ENCODE data around the gene ADAMTS12. TPM values are rescaled to one million over a fixed set of nuclear protein-coding genes. Genes with fewer than 3 reads are reported as not detected.

The ADAMTS12 gene
- total RNA-seq, 1 experiment from 2014 or later = 6.2 TPM

DNA sequence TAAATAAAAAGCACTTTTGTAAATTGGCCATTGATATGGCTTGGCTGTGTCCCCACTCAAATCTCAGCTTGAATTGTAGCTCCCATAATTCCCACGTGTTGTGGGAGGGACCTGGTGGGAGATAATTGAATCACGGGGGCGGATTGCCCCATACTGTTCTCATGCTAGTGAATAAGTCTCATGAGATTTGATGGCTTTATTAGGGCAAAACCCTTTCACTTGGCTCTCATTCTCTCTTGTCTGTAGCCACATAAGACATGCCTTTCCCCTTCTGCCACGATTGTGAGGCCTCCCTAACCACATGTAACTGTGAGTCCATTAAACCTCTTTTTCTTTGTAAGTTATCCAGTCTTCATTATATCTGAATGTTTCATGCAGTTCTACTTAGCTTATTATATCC lies 297.8 kb downstream of the ADAMTS12 start:
- H3K4me1 Mint-ChIP-seq = no peaks in the 10 kb centered on the region
- no peak overlapping the region for H3K4ac ChIP-seq (ENCODE audit: low read depth, low read length)
- H3K9me3 Mint-ChIP-seq = no peaks in the 10 kb centered on the region
- TF ChIP-seq, protein P1, sequence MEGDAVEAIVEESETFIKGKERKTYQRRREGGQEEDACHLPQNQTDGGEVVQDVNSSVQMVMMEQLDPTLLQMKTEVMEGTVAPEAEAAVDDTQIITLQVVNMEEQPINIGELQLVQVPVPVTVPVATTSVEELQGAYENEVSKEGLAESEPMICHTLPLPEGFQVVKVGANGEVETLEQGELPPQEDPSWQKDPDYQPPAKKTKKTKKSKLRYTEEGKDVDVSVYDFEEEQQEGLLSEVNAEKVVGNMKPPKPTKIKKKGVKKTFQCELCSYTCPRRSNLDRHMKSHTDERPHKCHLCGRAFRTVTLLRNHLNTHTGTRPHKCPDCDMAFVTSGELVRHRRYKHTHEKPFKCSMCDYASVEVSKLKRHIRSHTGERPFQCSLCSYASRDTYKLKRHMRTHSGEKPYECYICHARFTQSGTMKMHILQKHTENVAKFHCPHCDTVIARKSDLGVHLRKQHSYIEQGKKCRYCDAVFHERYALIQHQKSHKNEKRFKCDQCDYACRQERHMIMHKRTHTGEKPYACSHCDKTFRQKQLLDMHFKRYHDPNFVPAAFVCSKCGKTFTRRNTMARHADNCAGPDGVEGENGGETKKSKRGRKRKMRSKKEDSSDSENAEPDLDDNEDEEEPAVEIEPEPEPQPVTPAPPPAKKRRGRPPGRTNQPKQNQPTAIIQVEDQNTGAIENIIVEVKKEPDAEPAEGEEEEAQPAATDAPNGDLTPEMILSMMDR (conservative IDR thresholded peaks at IDR 0.05) = no peak
- no peak overlapping the region for H2BK20ac ChIP-seq (ENCODE audit: low read depth, low read length, poor library complexity, severe bottlenecking)
- H3K27ac Mint-ChIP-seq = no peak overlapping the region
- no peak overlapping the region for H3T11ph ChIP-seq (ENCODE audit: low read length)
- H3K4me1 ChIP-seq (ENCODE audit: insufficient read depth, low read length) = no peaks in the 10 kb centered on the region
- H2BK15ac ChIP-seq (ENCODE audit: low read depth, low read length) = no peak overlapping the region
- H4K5ac ChIP-seq (ENCODE audit: insufficient read length, low read depth, low read length) = no peak overlapping the region
- no peak overlapping the region for H3K9ac ChIP-seq (ENCODE audit: extremely low read depth, insufficient read length, low read length)
- no peaks in the 10 kb centered on the region for H3K23me2 ChIP-seq (ENCODE audit: insufficient read length, low read depth, low read length, poor library complexity, severe bottlenecking)
- no CpG with 5 or more reads among the region's 4 CpGs for WGBS (ENCODE audit: extremely low coverage, insufficient read length, low lambda C conversion rate)
- H3K79me2 ChIP-seq (ENCODE audit: insufficient read depth, low read length) = no peaks in the 10 kb centered on the region
- no peak for DNase-seq
- no peak overlapping the region for H4K8ac ChIP-seq (replicated peaks; ENCODE audit: insufficient read length, low read depth, low read length)
- no peaks in the 10 kb centered on the region for H3K36me3 Mint-ChIP-seq (ENCODE audit: insufficient read depth in 1 of 3, low read depth in 3 of 3)
- no peak overlapping the region for H3K23ac ChIP-seq (ENCODE audit: insufficient read length, low read depth, low read length)
- H2AFZ ChIP-seq (ENCODE audit: low read length) = no peak overlapping the region
- no peak overlapping the region for H2AK5ac ChIP-seq (ENCODE audit: insufficient read length, low read length)
- H2BK120ac ChIP-seq (ENCODE audit: low read depth, low read length, poor library complexity, severe bottlenecking) = no peak overlapping the region
- no peak overlapping the region for H3K56ac ChIP-seq (ENCODE audit: insufficient read length, low read depth, low read length)
- no peak overlapping the region for H3K14ac ChIP-seq (ENCODE audit: insufficient read depth, low read length)
- H3K4me3 Mint-ChIP-seq = no peak overlapping the region
- no peaks in the 10 kb centered on the region for H3K79me1 ChIP-seq (ENCODE audit: insufficient read depth, low read depth, low read length, poor library complexity, severe bottlenecking)
- no peaks in the 10 kb centered on the region for H3K9me3 ChIP-seq (ENCODE audit: control insufficient read depth, low read depth, low read length)
- H2BK12ac ChIP-seq (ENCODE audit: insufficient read length, low read depth, low read length) = no peak overlapping the region
- no peak overlapping the region for H3K4me2 ChIP-seq (ENCODE audit: insufficient read depth, insufficient read length, low read length)
- H3K27me3 Mint-ChIP-seq (ENCODE audit: low read depth) = no peaks in the 10 kb centered on the region
- no peaks in the 10 kb centered on the region for H4K20me1 ChIP-seq (ENCODE audit: control insufficient read depth, insufficient read depth, insufficient read length)
- no peaks in the 10 kb centered on the region for H3K27me3 ChIP-seq (ENCODE audit: insufficient read depth, low read length)
- no peak overlapping the region for H3K18ac ChIP-seq (ENCODE audit: insufficient read length, low read depth, low read length)
- H2BK5ac ChIP-seq (ENCODE audit: insufficient read length, low read length) = no peak overlapping the region
- no peak overlapping the region for H3K27ac ChIP-seq (ENCODE audit: insufficient read length, low read depth, low read length)
- no peak overlapping the region for H4K91ac ChIP-seq (ENCODE audit: insufficient read length, low read depth, low read length)

Data from H9 (cell line).